Ascending aorta (tissue), 2 donors: ENCODE data around the gene SERGEF. TPM values are rescaled to one million over a fixed set of nuclear protein-coding genes. Genes with fewer than 3 reads are reported as not detected.

ENCODE experiments used
- DNase-seq, 2 donors: peaks; one replicate each; pipeline ENCODE4 v3.0.0-alpha.2; 2019; ENCODE audit warnings: low spot score in 2 of 2
- H3K27ac ChIP-seq, 2 donors: fragments of 200-600 bp; sonication (generic); one replicate each; pipeline ENCODE4 v1.5.1; 2016 to 2017; ENCODE audit warnings: mild to moderate bottlenecking in 1 of 2
- H3K27me3 ChIP-seq: fragments of 200-600 bp; sonication (generic); one replicate; pipeline ENCODE4 v1.5.1; 2017
- H3K36me3 ChIP-seq, 2 donors: fragments of 200-600 bp; sonication (generic); one replicate each; pipeline ENCODE4 v1.5.1; 2016
- H3K4me1 ChIP-seq, 2 donors: fragments of 200-600 bp; sonication (generic); one replicate each; pipeline ENCODE4 v1.5.1; 2016 to 2017; ENCODE audit warnings: mild to moderate bottlenecking in 1 of 2
- H3K4me3 ChIP-seq, 2 donors: fragments of 200-600 bp; sonication (generic); one replicate each; pipeline ENCODE4 v1.5.1; 2016 to 2017; ENCODE audit warnings: mild to moderate bottlenecking in 1 of 2
- H3K9me3 ChIP-seq, 2 donors: fragments of 200-600 bp; sonication (generic); one replicate each; pipeline ENCODE4 v1.5.1; 2016
- intact Hi-C: fragments of 100-400 bp; cut with DNase I; formaldehyde crosslinking; loops from one replicate; pipeline ENCODE4 v1.15.1; 2023
- total RNA-seq: library from RNA; depleted of rRNA; stranded (reverse); fragments of >200 nt; gene quantifications from one replicate; pipeline ENCODE4 v1.1.0, GENCODE V29; 2016
- TF ChIP-seq, protein P1 (sequence below), 3 experiments: fragments of 200-600 bp in 2 of 3; fragments of 450-650 bp in 1 of 3; sonication (generic) in 2 of 3; IDR thresholded peaks; one replicate each; pipeline ENCODE4 v1.5.1; 2016 to 2019; ENCODE audit warnings: antibody characterized with exemption in 3 of 3, mild to moderate bottlenecking in 1 of 3, moderate library complexity in 1 of 3

The SERGEF gene
- total RNA-seq, 1 donor from 2014 or later: 13.6 TPM

DNA sequence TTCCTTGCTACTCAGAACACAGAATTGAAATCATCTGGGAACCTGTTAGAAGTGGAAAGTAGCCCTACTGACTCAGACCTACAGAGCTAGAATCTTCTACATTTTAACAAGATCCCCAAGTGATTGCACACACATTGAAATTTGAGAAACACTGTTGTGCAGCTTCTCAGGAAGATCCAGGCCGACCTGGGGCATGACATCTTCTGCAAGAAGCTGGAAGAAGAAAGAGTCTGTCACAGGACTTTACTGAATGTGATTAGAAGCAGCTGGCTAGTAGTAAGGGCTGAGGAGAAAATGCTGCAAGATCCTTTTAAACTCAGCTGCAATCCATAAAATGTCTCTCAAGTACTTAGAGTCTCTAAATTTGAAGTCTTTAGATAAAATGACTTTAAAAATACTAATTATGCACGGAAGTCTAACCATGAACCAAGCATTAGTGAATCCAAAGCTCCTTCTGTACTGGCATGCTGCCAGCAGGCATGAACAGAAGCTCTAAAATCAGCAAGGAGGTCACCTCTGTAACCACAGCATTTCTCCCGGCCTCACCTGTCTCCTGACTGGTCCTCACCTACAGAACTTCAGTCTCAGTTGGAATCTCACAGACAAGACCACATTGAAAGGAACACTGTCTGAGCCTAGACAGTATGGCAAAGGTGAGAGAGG is 85.0 kb downstream of the SERGEF start:
- no peaks in the 10 kb centered on the region for H3K36me3 ChIP-seq
- H3K4me1 ChIP-seq: no peaks in the 10 kb centered on the region
- intact Hi-C loops: no loop called here
- no peak for DNase-seq
- H3K27me3 ChIP-seq: no peaks in the 10 kb centered on the region
- no peak overlapping the region for H3K4me3 ChIP-seq
- TF ChIP-seq, protein P1, sequence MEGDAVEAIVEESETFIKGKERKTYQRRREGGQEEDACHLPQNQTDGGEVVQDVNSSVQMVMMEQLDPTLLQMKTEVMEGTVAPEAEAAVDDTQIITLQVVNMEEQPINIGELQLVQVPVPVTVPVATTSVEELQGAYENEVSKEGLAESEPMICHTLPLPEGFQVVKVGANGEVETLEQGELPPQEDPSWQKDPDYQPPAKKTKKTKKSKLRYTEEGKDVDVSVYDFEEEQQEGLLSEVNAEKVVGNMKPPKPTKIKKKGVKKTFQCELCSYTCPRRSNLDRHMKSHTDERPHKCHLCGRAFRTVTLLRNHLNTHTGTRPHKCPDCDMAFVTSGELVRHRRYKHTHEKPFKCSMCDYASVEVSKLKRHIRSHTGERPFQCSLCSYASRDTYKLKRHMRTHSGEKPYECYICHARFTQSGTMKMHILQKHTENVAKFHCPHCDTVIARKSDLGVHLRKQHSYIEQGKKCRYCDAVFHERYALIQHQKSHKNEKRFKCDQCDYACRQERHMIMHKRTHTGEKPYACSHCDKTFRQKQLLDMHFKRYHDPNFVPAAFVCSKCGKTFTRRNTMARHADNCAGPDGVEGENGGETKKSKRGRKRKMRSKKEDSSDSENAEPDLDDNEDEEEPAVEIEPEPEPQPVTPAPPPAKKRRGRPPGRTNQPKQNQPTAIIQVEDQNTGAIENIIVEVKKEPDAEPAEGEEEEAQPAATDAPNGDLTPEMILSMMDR (IDR thresholded peaks at IDR 0.05): no peak
- H3K27ac ChIP-seq: no peak overlapping the region
- no peaks in the 10 kb centered on the region for H3K9me3 ChIP-seq

DNA sequence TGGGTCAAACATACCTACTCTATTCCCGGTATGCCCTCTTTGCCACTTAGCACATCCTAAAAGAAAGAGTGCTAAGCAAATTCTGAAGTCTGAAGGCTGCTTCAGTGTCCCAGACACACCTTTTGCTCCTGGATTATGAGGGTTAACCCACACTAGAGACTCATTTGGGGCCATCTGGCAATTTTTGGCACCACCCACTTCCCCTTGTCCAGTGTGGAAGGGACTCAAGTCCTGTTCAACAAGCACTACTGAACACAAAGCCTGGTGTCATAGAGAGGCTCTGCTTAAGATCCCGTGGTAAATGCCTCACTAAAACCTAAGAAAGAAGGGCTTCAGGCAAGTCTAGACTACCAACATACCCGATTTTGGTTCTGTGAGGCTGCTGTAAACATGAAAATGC is 85.8 kb downstream of the SERGEF start:
- intact Hi-C loops: no loop called here
- no peaks in the 10 kb centered on the region for H3K4me1 ChIP-seq
- no peaks in the 10 kb centered on the region for H3K27me3 ChIP-seq
- no peaks in the 10 kb centered on the region for H3K36me3 ChIP-seq
- no peak overlapping the region for H3K27ac ChIP-seq
- TF ChIP-seq, protein P1 (IDR thresholded peaks at IDR 0.05): no peak
- H3K4me3 ChIP-seq: no peak overlapping the region
- no peaks in the 10 kb centered on the region for H3K9me3 ChIP-seq
- DNase-seq: no peak

DNA sequence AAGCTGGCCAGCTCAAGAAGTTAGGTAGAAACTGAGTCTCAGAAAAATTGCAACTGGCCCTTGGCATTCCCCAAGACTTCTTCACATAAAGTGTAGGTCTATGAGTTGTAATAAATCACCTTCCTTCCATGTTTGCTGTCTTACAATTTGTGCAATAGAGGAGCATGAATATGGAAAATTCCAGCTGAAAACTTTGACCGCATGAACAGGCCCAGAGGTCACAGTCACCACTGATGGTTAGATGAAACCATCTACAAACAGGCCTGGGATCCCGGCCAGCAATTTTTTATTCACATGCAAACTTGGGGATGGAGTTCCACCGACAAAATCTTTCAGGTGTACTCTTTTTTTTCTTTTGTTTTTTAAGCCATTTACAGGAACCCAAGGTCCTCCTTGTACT is 88.1 kb downstream of the SERGEF start:
- H3K27me3 ChIP-seq: no peaks in the 10 kb centered on the region
- H3K4me3 ChIP-seq: no peak overlapping the region
- H3K27ac ChIP-seq: no peak overlapping the region
- H3K9me3 ChIP-seq: no peaks in the 10 kb centered on the region
- no peaks in the 10 kb centered on the region for H3K36me3 ChIP-seq
- H3K4me1 ChIP-seq: no peaks in the 10 kb centered on the region
- no peak for DNase-seq
- intact Hi-C loops: no loop called here
- TF ChIP-seq, protein P1 (IDR thresholded peaks at IDR 0.05): no peak

DNA sequence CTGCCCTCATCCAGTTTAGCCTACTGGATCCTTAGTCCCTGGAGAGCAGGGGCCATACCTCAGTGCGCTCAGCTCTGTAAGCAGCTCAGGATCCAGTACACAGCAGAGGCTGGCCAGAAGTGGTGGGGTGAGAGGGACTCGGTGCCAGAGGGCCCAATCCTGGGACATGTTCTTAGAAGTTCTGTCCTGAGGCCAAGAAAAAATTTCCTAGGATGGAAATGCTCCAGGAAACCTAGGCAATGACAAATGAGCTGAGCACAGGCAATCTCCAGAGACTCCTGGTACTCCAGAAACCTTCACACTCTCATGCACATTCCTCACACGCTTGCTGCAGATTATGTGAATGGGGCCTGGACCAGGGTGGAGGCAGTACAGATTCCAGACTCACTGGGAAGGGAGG is 89.6 kb downstream of the SERGEF start:
- H3K27ac ChIP-seq: no peak overlapping the region
- H3K9me3 ChIP-seq: no peaks in the 10 kb centered on the region
- TF ChIP-seq, protein P1 (IDR thresholded peaks at IDR 0.05): no peak
- no peak for DNase-seq
- H3K4me1 ChIP-seq: no peaks in the 10 kb centered on the region
- intact Hi-C loops: no loop called here
- no peaks in the 10 kb centered on the region for H3K27me3 ChIP-seq
- no peak overlapping the region for H3K4me3 ChIP-seq
- peaks cover 0 to 2% of the 10 kb centered on the region in 2 donors for H3K36me3 ChIP-seq

DNA sequence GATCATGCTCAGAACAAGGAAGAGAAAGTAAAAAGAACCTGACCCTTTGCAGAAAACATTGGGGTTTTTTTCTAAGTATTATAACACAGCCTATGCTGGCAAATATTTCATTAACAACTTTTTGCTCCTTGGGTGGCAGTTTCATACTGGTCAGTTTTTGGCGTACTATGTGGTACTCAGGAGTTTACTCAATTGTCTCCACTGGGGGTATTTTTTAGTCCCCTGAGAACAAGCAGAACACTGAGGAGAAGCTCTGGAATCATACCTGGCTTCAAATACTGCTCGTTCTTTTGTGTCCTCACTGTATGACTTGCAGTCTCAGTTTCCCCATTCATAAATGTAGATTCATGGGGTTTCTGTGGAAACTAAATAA is 90.4 kb downstream of the SERGEF start:
- intact Hi-C loops: no loop called here
- H3K27ac ChIP-seq: no peak overlapping the region

More for the DNA sequence above, 90.4 kb downstream of the SERGEF start:
- TF ChIP-seq, protein P1 (IDR thresholded peaks at IDR 0.05): no peak
- Histone ChIP-seq H3K4me1 (no peaks in the 10 kb centered on the region), H3K27me3 (no peaks in the 10 kb centered on the region), H3K9me3 (no peaks in the 10 kb centered on the region), H3K4me3 (no peak overlapping the region), H3K36me3 (peaks cover 0 to 10% of the 10 kb centered on the region in 2 donors)
- no peak for DNase-seq
